Uterus (tissue), 4 donors: Measurements from ENCODE around the gene CHRNA5. TPM values are rescaled to one million over a fixed set of nuclear protein-coding genes. Genes with fewer than 3 reads are reported as not detected.
"Not testable (repeated sequence)": the region's sequence is repeated elsewhere in the genome, so short reads cannot be mapped to it uniquely, and the experiment has no call there.

Experiments
- DNase-seq, 2 donors: peaks; one replicate each; pipeline ENCODE4 v3.0.0-alpha.2; 2019 to 2020
- H3K27ac ChIP-seq, 2 donors: fragments of 200-600 bp; sonication (generic); 1 replicate in 1 of 2; 2 replicates in 1 of 2; pipeline ENCODE4 v1.5.1; 2016 to 2018
- H3K27me3 ChIP-seq, 2 donors: fragments of 200-600 bp; sonication (generic); one replicate each; pipeline ENCODE4 v1.5.1; 2018 to 2019; ENCODE audit warnings: control low read depth in 1 of 2
- H3K36me3 ChIP-seq, 2 donors: fragments of 200-600 bp; sonication (generic); one replicate each; pipeline ENCODE4 v1.5.1; 2019; ENCODE audit warnings: control low read depth in 1 of 2
- H3K4me1 ChIP-seq, 2 donors: fragments of 200-600 bp; sonication (generic); one replicate each; pipeline ENCODE4 v1.5.1; 2018 to 2019; ENCODE audit warnings: control low read depth in 1 of 2
- H3K4me3 ChIP-seq, 2 donors: fragments of 200-600 bp; sonication (generic); 1 replicate in 1 of 2; 2 replicates in 1 of 2; pipeline ENCODE4 v1.5.1; 2018 to 2019; ENCODE audit warnings: mild to moderate bottlenecking in 1 of 2
- H3K9me3 ChIP-seq, 2 donors: fragments of 200-600 bp; sonication (generic); one replicate each; pipeline ENCODE4 v1.5.1; 2019; ENCODE audit warnings: control low read depth in 1 of 2
- CTCF ChIP-seq, 4 experiments: fragments of 200-600 bp in 2 of 4; fragments of 450-650 bp in 2 of 4; sonication (generic) in 2 of 4; IDR thresholded peaks; one replicate each; pipeline ENCODE4 v1.5.1; 2016 to 2019; ENCODE audit warnings: antibody characterized with exemption in 4 of 4, mild to moderate bottlenecking in 2 of 4, moderate library complexity in 1 of 4
- POLR2A ChIP-seq, 2 donors: fragments of 450-650 bp; IDR thresholded peaks; one replicate each; pipeline ENCODE4 v1.6.1; 2016; ENCODE audit warnings: antibody characterized with exemption in 2 of 2, mild to moderate bottlenecking in 1 of 2, moderate library complexity in 1 of 2
- intact Hi-C: fragments of 100-400 bp; cut with DNase I; formaldehyde crosslinking; loops from one replicate; pipeline ENCODE4 v1.15.1; 2023; ENCODE audit warnings: low total_unique reads
- total RNA-seq, 4 donors: library from RNA; depleted of rRNA in 3 of 4; stranded (reverse); fragments of >200 nt in 3 of 4; gene quantifications; one replicate each; pipeline versions ENCODE4 v1.1.0 to v1.2.4, GENCODE V29; 2014 to 2023
- donor health status: DM: yes; HTN: yes; CAD: no.

The CHRNA5 gene
- total RNA-seq, 4 donors from 2014 or later = 2.0 to 4.2 (median 3.8) TPM; not detected in 1

DNA sequence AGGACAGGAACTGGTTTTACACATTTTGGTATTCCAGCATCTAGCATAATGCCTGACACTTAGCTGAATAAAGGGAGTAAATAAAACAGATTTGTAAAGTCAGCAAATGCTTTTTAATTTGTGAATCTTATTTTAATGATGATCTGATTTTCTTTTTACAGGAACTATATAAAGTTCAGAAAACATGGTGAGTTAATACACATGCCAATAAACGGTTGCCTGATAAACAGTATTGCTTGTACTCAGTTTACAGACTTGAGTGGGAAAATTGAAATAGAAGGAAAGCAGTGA lies 23.6 kb upstream of the CHRNA5 start:
- Histone ChIP-seq H3K27ac (no peak overlapping the region), H3K36me3 (no peaks in the 10 kb centered on the region), H3K4me3 (peak overlapping the region in 1 of 2 donors; percentile 56), H3K27me3 (no peaks in the 10 kb centered on the region), H3K9me3 (no peaks in the 10 kb centered on the region), H3K4me1 (peaks cover 0 to 5% of the 10 kb centered on the region in 2 donors)
- TF ChIP-seq POLR2A (IDR thresholded peaks at IDR 0.05) = no peak
- intact Hi-C loops = no loop called here
- no peak for DNase-seq

GRCh38 chr15:78542647-78543046 lies 22.7 kb upstream of the CHRNA5 start:
- intact Hi-C loops = no loop called here
- Histone ChIP-seq H3K9me3 (no peaks in the 10 kb centered on the region), H3K36me3 (no peaks in the 10 kb centered on the region)

GRCh38 chr15:78550194-78550593 lies 15.1 kb upstream of the CHRNA5 start:
- Histone ChIP-seq H3K27ac (no peak overlapping the region), H3K36me3 (no peaks in the 10 kb centered on the region), H3K4me1 (no peaks in the 10 kb centered on the region), H3K9me3 (no peaks in the 10 kb centered on the region), H3K27me3 (no peaks in the 10 kb centered on the region), H3K4me3 (no peak overlapping the region)
- DNase-seq = no peak
- intact Hi-C loops = no loop called here
- no peak for TF ChIP-seq CTCF (IDR thresholded peaks at IDR 0.05)

More at GRCh38 chr15:78542647-78543046, 22.7 kb upstream of the CHRNA5 start:
- H3K4me1 ChIP-seq = peaks cover 0 to 5% of the 10 kb centered on the region in 2 donors
- no peak for DNase-seq
- H3K27ac ChIP-seq = no peak overlapping the region
- no peaks in the 10 kb centered on the region for H3K27me3 ChIP-seq
- no peak overlapping the region for H3K4me3 ChIP-seq
- no peak for TF ChIP-seq CTCF (IDR thresholded peaks at IDR 0.05)
- no peak for TF ChIP-seq POLR2A (IDR thresholded peaks at IDR 0.05)

- intact Hi-C loops = no loop called here
- Histone ChIP-seq H3K4me1 (no peaks in the 10 kb centered on the region), H3K27me3 (no peaks in the 10 kb centered on the region), H3K9me3 (no peaks in the 10 kb centered on the region), H3K27ac (no peak overlapping the region), H3K36me3 (no peaks in the 10 kb centered on the region), H3K4me3 (no peak overlapping the region)
- DNase-seq = no peak
- TF ChIP-seq POLR2A (IDR thresholded peaks at IDR 0.05) (no peak), CTCF (IDR thresholded peaks at IDR 0.05) (no peak)
These were observed 14.5 kb upstream of the CHRNA5 start for GRCh38 chr15:78550815-78551214.

- Histone ChIP-seq H3K36me3 (no peaks in the 10 kb centered on the region), H3K4me1 (no peaks in the 10 kb centered on the region), H3K9me3 (no peaks in the 10 kb centered on the region), H3K4me3 (no peak overlapping the region), H3K27me3 (no peaks in the 10 kb centered on the region), H3K27ac (no peak overlapping the region)
- no peak for TF ChIP-seq POLR2A (IDR thresholded peaks at IDR 0.05)
- no peak for TF ChIP-seq CTCF (IDR thresholded peaks at IDR 0.05)
- DNase-seq = no peak
- intact Hi-C loops = no loop called here
These were observed 13.4 kb upstream of the CHRNA5 start for GRCh38 chr15:78551902-78552301.

GRCh38 chr15:78552597-78552996 lies 12.7 kb upstream of the CHRNA5 start:
- no peak for TF ChIP-seq POLR2A (IDR thresholded peaks at IDR 0.05)
- TF ChIP-seq CTCF (IDR thresholded peaks at IDR 0.05) = no peak
- H3K4me1 ChIP-seq = no peaks in the 10 kb centered on the region
- intact Hi-C loops = no loop called here

DNA sequence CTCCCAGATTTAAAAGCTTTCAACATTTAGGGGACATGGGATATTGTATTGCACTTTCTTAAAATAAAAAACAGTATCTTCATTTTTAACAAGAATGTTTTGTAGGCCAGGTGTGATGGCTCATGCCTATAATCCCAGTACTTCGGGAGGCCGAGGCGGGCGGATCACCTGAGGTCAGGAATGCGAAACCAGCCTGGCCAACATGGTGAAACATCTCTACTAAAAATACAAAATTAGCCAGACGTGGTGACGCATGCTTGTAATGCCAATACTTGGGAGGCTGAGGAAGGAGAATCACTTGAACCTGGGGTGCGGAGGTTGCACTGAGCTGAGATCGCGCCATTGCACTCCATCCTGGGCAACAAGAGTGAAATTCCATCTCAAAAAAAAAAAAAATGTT lies 5.1 kb upstream of the CHRNA5 start:
- H3K4me1 ChIP-seq, H3K4me3 ChIP-seq, DNase-seq, intact Hi-C loops, H3K9me3 ChIP-seq, H3K36me3 ChIP-seq, H3K27me3 ChIP-seq, H3K27ac ChIP-seq: not testable (repeated sequence)

More at GRCh38 chr15:78552597-78552996, 12.7 kb upstream of the CHRNA5 start:
- no peak for DNase-seq
- Histone ChIP-seq H3K27ac (no peak overlapping the region), H3K27me3 (no peaks in the 10 kb centered on the region), H3K4me3 (no peak overlapping the region), H3K36me3 (no peaks in the 10 kb centered on the region), H3K9me3 (no peaks in the 10 kb centered on the region)
